ENCODE data around the gene OR52H1. TPM values are rescaled to one million over a fixed set of nuclear protein-coding genes. Genes with fewer than 3 reads are reported as not detected.

OR52H1 gene
- total RNA-seq, 4 donors from 2014 or later = 0.38 TPM; not detected in 3

DNA sequence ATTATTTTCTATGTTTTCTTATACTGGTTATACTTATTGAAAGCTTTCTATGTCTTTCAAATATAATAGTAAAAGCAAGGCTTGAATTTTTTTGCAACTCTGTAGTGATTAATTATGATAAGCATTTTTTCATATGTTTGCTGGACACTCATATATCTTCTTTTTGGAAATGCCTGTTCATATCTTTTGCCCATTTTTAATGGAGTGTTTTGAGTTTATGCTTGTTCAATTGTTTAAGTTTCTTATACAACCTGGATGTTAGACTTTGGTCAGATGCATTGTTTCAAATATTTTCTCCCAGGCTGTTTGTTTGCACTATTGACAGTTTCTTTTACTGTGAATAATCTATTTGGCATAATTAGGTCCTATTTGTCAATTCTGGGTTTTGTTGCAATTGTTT, 11.9 kb downstream of the OR52H1 start:
- Histone ChIP-seq H3K36me3 (no peaks in the 10 kb centered on the region), H3K4me3 (no peak overlapping the region), H3K27me3 (no peaks in the 10 kb centered on the region), H3K4me1 (no peaks in the 10 kb centered on the region), H3K9me3 (no peaks in the 10 kb centered on the region), H3K27ac (no peak overlapping the region)
- intact Hi-C loops (cut with DNase I) = no loop called here
- no peak for DNase-seq
- no peak for TF ChIP-seq POLR2A (IDR thresholded peaks at IDR 0.05)
- TF ChIP-seq CTCF (IDR thresholded peaks at IDR 0.05) = no peak

DNA sequence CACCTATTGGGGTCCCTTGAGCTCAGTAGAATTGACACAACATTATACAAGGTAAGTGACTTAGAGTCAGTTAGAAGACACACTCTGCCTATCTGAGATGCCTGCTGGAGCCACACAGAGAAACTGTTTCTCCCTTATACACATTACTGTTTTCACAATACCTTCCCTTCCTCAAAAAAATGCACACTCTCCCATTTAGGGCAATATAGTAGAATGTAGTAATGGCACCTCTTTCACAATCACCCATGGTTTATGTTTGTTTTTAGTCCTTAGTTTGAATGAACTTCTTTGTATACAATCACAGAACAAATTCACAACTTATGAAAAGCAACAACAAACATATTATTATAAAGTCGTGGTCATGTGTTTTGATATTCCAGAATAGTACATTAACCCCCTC, 14.3 kb downstream of the OR52H1 start:
- intact Hi-C loops (cut with DNase I) = no loop called here
- no peak for DNase-seq
- no peaks in the 10 kb centered on the region for H3K9me3 ChIP-seq
- H3K27me3 ChIP-seq = no peaks in the 10 kb centered on the region
- no peaks in the 10 kb centered on the region for H3K36me3 ChIP-seq
- H3K27ac ChIP-seq = no peak overlapping the region
- H3K4me1 ChIP-seq = no peaks in the 10 kb centered on the region
- 60 to 68% methylated on average over 1 of the region's 1 CpG for WGBS, 2 donors
- no peak overlapping the region for H3K4me3 ChIP-seq
- no peak for TF ChIP-seq POLR2A (IDR thresholded peaks at IDR 0.05)
- TF ChIP-seq CTCF (IDR thresholded peaks at IDR 0.05) = no peak

GRCh38 chr11:5531053-5531831, 17.1 kb downstream of the OR52H1 start:
- Histone ChIP-seq H3K27ac (no peak overlapping the region), H3K4me3 (no peak overlapping the region), H3K27me3 (no peaks in the 10 kb centered on the region), H3K36me3 (no peaks in the 10 kb centered on the region), H3K9me3 (no peaks in the 10 kb centered on the region), H3K4me1 (no peaks in the 10 kb centered on the region)
- DNase-seq = no peak
- intact Hi-C loops (cut with DNase I) = no loop called here
- 64 to 76% methylated on average over 1 to 2 of the region's 2 CpGs for WGBS, 2 donors
- TF ChIP-seq CTCF (IDR thresholded peaks at IDR 0.05) = no peak
- TF ChIP-seq POLR2A (IDR thresholded peaks at IDR 0.05) = no peak

GRCh38 chr11:5528495-5528894, 19.8 kb downstream of the OR52H1 start:
- TF ChIP-seq POLR2A (IDR thresholded peaks at IDR 0.05) (no peak), CTCF (IDR thresholded peaks at IDR 0.05) (no peak)
- WGBS, 2 donors = 24 to 33% methylated on average over 1 of the region's 1 CpG

DNA sequence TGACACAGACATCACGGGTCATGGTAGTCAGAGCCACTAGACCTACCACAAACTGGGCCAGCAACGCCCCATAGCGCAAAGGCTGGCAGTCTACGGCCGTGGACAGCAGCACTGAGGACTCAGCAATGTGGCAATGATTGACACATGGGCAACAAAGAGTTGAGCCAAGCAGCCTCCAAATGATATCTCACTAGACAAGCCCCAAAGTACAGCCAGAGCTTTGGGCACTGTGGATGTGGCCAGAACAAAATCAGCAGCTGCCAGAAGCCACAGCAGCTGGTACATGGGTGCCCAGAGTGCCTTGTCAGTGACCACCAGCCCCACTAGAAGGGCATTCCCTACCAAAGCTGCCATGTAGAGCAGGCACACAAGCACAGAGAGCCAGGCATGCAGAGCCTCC, 20.6 kb downstream of the OR52H1 start:
- DNase-seq = no peak
- WGBS, 2 donors = 78% methylated on average over 4 of the region's 5 CpGs; no CpG with 5 or more reads in 1 of the 2 donors
- intact Hi-C loops (cut with DNase I) = no loop called here
- Histone ChIP-seq H3K9me3 (no peaks in the 10 kb centered on the region), H3K27me3 (no peaks in the 10 kb centered on the region), H3K27ac (no peak overlapping the region), H3K4me1 (no peaks in the 10 kb centered on the region), H3K4me3 (no peak overlapping the region), H3K36me3 (no peaks in the 10 kb centered on the region)
- TF ChIP-seq CTCF (IDR thresholded peaks at IDR 0.05) = no peak
- no peak for TF ChIP-seq POLR2A (IDR thresholded peaks at IDR 0.05)

More at GRCh38 chr11:5528495-5528894, 19.8 kb downstream of the OR52H1 start:
- Histone ChIP-seq H3K4me1 (no peaks in the 10 kb centered on the region), H3K9me3 (no peaks in the 10 kb centered on the region), H3K36me3 (no peaks in the 10 kb centered on the region), H3K27me3 (no peaks in the 10 kb centered on the region), H3K27ac (no peak overlapping the region), H3K4me3 (no peak overlapping the region)
- intact Hi-C loops (cut with DNase I) = no loop called here
- DNase-seq = no peak
